ENCODE measurements around the gene MYO15B. TPM values are rescaled to one million over a fixed set of nuclear protein-coding genes. Genes with fewer than 3 reads are reported as not detected.
"Not testable (repeated sequence)": the region's sequence is repeated elsewhere in the genome, so short reads cannot be mapped to it uniquely, and the experiment has no call there.

MYO15B gene
- total RNA-seq, 1 experiment from 2014 or later = under 0.01 TPM

GRCh38 chr17:75624714-75625345 lies 37.2 kb downstream of the MYO15B start:
- no peak for DNase-seq (ENCODE audit: low read depth)

GRCh38 chr17:75625813-75626486 lies 38.4 kb downstream of the MYO15B start:
- DNase-seq (ENCODE audit: low read depth) = peak; percentile 8

- peak; percentile 30 for DNase-seq (ENCODE audit: low read depth)
Measured at GRCh38 chr17:75626496-75627038, 39.0 kb downstream of the MYO15B start.

- no peak for DNase-seq (ENCODE audit: low read depth)
Measured at GRCh38 chr17:75627094-75627493, 39.5 kb downstream of the MYO15B start.

GRCh38 chr17:75628425-75628824 lies 40.8 kb downstream of the MYO15B start:
- DNase-seq (ENCODE audit: low read depth) = no peak

- no peak for DNase-seq (ENCODE audit: low read depth)
Measured at GRCh38 chr17:75629157-75629556, 41.6 kb downstream of the MYO15B start.

- no peak for DNase-seq (ENCODE audit: low read depth)
Measured at GRCh38 chr17:75630071-75630917, 42.7 kb downstream of the MYO15B start.

- DNase-seq (ENCODE audit: low read depth) = no peak
Measured at GRCh38 chr17:75631353-75631752, 43.8 kb downstream of the MYO15B start.

- no peak for DNase-seq (ENCODE audit: low read depth)
Measured at GRCh38 chr17:75632428-75632827, 44.8 kb downstream of the MYO15B start.

GRCh38 chr17:75632863-75633485 lies 45.4 kb downstream of the MYO15B start, which contains the start of gene SMIM5:
Gene SMIM5, plus strand, starts transcription at chr17:75633434. Its CDS starts 6,768 bp downstream, at chr17:75640202.
- peak; percentile 94 for DNase-seq (ENCODE audit: low read depth)

GRCh38 chr17:75633486-75634375 lies 46.1 kb downstream of the MYO15B start:
- DNase-seq (ENCODE audit: low read depth) = peak; percentile 94

GRCh38 chr17:75634376-75634740 lies 46.8 kb downstream of the MYO15B start:
- no peak for DNase-seq (ENCODE audit: low read depth)

- DNase-seq (ENCODE audit: low read depth) = no peak
Measured at GRCh38 chr17:75634754-75635609, 47.4 kb downstream of the MYO15B start.

GRCh38 chr17:75635610-75636202 lies 48.1 kb downstream of the MYO15B start:
- no peak for DNase-seq (ENCODE audit: low read depth)

- DNase-seq (ENCODE audit: low read depth) = no peak
Measured at GRCh38 chr17:75636381-75637142, 49.0 kb downstream of the MYO15B start.

- no peak for DNase-seq (ENCODE audit: low read depth)
Measured at GRCh38 chr17:75637143-75637538, 49.5 kb downstream of the MYO15B start.

GRCh38 chr17:75637551-75637950 lies 50.0 kb downstream of the MYO15B start:
- DNase-seq (ENCODE audit: low read depth) = no peak

- not testable (repeated sequence) for DNase-seq (ENCODE audit: low read depth)
Measured at GRCh38 chr17:75638039-75638438, 50.4 kb downstream of the MYO15B start.
